Transverse colon (tissue), 4 donors: ENCODE results near the gene PARP3.

ENCODE experiments used
- POLR2AphosphoS5 ChIP-seq, 3 donors: sonication (generic); formaldehyde crosslinking; IDR thresholded peaks; one replicate each; pipeline ENCODE4 v1.6.1; 2016; ENCODE audit warnings: antibody characterized with exemption in 3 of 3
- TF ChIP-seq, protein P1 (sequence below), 5 experiments: fragments of 200-600 bp in 3 of 5; fragments of 450-650 bp in 2 of 5; sonication (generic) in 3 of 5; IDR thresholded peaks; 1 replicate in 2 of 5; 2 replicates in 3 of 5; pipeline ENCODE4 v1.5.1; 2016 to 2017; ENCODE audit warnings: antibody characterized with exemption in 5 of 5, inconsistent platforms in 3 of 5, mild to moderate bottlenecking in 2 of 5, moderate library complexity in 1 of 5

DNA sequence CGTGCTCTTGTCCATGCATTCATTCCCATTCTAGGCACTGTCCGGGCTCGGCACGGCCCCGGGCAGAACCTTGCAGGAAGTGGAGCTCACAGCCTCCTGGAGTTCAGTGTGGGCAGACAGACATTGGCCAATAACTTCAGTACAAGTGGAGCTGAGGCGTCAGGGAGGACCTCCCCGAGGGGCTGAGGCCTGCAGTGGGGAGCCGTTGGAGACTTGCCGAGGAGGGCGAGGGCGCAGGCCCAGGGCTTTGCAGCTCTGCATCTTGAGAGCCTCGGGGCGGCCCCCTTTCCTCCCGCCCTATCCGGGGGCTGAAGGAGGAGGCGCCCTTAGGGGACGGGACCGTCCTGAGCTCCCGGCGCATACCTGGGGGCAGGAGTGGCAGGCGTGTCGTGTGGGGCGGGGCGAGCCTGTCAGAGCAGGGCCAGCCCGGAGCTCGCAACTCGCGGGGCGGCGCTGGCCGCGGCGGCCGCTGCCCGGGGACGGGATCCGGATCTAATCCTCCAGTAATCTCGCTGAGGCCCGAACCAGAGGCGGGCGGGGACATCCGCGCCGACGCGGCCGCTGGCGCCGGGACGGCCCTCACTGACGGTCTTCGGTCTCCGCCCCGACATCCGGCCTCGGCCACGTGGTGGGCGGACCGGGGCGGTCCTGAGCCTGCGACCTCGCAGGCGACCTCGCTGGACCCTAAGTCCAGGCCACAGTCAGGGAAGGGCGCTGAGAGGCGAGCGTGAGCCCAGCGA lies 40.8 kb downstream of the PARP3 start, which contains the start of gene ACY1:
- TF ChIP-seq, protein P1, sequence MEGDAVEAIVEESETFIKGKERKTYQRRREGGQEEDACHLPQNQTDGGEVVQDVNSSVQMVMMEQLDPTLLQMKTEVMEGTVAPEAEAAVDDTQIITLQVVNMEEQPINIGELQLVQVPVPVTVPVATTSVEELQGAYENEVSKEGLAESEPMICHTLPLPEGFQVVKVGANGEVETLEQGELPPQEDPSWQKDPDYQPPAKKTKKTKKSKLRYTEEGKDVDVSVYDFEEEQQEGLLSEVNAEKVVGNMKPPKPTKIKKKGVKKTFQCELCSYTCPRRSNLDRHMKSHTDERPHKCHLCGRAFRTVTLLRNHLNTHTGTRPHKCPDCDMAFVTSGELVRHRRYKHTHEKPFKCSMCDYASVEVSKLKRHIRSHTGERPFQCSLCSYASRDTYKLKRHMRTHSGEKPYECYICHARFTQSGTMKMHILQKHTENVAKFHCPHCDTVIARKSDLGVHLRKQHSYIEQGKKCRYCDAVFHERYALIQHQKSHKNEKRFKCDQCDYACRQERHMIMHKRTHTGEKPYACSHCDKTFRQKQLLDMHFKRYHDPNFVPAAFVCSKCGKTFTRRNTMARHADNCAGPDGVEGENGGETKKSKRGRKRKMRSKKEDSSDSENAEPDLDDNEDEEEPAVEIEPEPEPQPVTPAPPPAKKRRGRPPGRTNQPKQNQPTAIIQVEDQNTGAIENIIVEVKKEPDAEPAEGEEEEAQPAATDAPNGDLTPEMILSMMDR (IDR thresholded peaks at IDR 0.05): peak in 2 of 5 experiments; percentile 10 to 40
- TF ChIP-seq POLR2AphosphoS5 (IDR thresholded peaks at IDR 0.05): peak; percentile 67 to 93 (median 92)
